MM.1S (cell line): ENCODE measurements around the gene LCE3E.

ENCODE experiments used
- DNase-seq: peaks from one replicate; pipeline ENCODE4 v3.0.0-alpha.2; 2015
- H2AFZ ChIP-seq: fragments of 300-600 bp; sonication (generic); 2 replicates; pipeline ENCODE4 v1.6.0; 2016; ENCODE audit warnings: antibody characterized with exemption, low read length
- H3F3A ChIP-seq: fragments of 300-600 bp; sonication (generic); 2 replicates; pipeline ENCODE4 v1.6.1; 2016; ENCODE audit warnings: mild to moderate bottlenecking, antibody characterized with exemption, low read length, moderate library complexity, mixed read lengths; ENCODE audit not compliant: insufficient read depth
- H3K27ac ChIP-seq: fragments of 300-600 bp; sonication (generic); 2 replicates; pipeline ENCODE4 v1.5.1; 2016; ENCODE audit warnings: mild to moderate bottlenecking, low read length
- H3K27me3 ChIP-seq: fragments of 300-600 bp; sonication (generic); replicated peaks from 2 replicates; pipeline ENCODE4 v1.6.0; 2016; ENCODE audit warnings: low read length; ENCODE audit not compliant: insufficient read depth
- H3K36me3 ChIP-seq: fragments of 300-600 bp; sonication (generic); replicated peaks from 2 replicates; pipeline ENCODE4 v1.6.1; 2016; ENCODE audit warnings: mild to moderate bottlenecking, low read length, mixed read lengths; ENCODE audit not compliant: insufficient read depth
- H3K4me1 ChIP-seq: fragments of 300-600 bp; sonication (generic); 2 replicates; pipeline ENCODE4 v1.6.1; 2016; ENCODE audit warnings: low read length, mixed read lengths
- H3K4me2 ChIP-seq: fragments of 300-600 bp; sonication (generic); 2 replicates; pipeline ENCODE4 v1.6.0; 2016; ENCODE audit warnings: low read depth, low read length
- H3K4me3 ChIP-seq: fragments of 300-600 bp; sonication (generic); 2 replicates; pipeline ENCODE4 v1.5.1; 2016; ENCODE audit warnings: low read length, mixed read lengths
- H3K79me2 ChIP-seq: fragments of 300-600 bp; sonication (generic); 2 replicates; pipeline ENCODE4 v1.6.1; 2016; ENCODE audit warnings: mixed run types, low read length, mixed read lengths
- H3K9ac ChIP-seq: fragments of 300-600 bp; sonication (generic); 2 replicates; pipeline ENCODE4 v1.6.1; 2016; ENCODE audit warnings: low read length, mixed read lengths
- H3K9me2 ChIP-seq: fragments of 300-600 bp; sonication (generic); replicated peaks from 2 replicates; pipeline ENCODE4 v1.6.1; 2016; ENCODE audit warnings: mild to moderate bottlenecking, low read length, mixed read lengths; ENCODE audit not compliant: insufficient read depth
- H3K9me3 ChIP-seq: fragments of 300-600 bp; sonication (generic); replicated peaks from 2 replicates; pipeline ENCODE4 v1.6.1; 2016; ENCODE audit warnings: mild to moderate bottlenecking, low read length, mixed read lengths; ENCODE audit not compliant: insufficient read depth
- H4K20me1 ChIP-seq: fragments of 300-600 bp; sonication (generic); 2 replicates; pipeline ENCODE4 v1.6.1; 2016; ENCODE audit warnings: mild to moderate bottlenecking, low read length, moderate library complexity, mixed read lengths; ENCODE audit not compliant: insufficient read depth
- CTCF ChIP-seq: fragments of 300-600 bp; sonication (generic); IDR thresholded peaks from 2 replicates; pipeline ENCODE4 v1.5.1; 2016; ENCODE audit warnings: antibody characterized with exemption, low read length, mixed read lengths
- EZH2 ChIP-seq: fragments of 300-600 bp; sonication (generic); optimal IDR thresholded peaks from 2 replicates; pipeline ENCODE3; 2017; ENCODE audit warnings: low read depth, mild to moderate bottlenecking, antibody characterized with exemption, low read length, mixed read lengths
- EZH2phosphoT487 ChIP-seq: fragments of 300-600 bp; sonication (generic); IDR thresholded peaks from 2 replicates; pipeline ENCODE4 v1.6.1; 2018; ENCODE audit warnings: antibody characterized with exemption, low read length

LCE3E gene

GRCh38 chr1:152516082-152516481 lies 50.5 kb downstream of the LCE3E start:
- no peaks in the 10 kb centered on the region for H3F3A ChIP-seq
- no peaks in the 10 kb centered on the region for H3K36me3 ChIP-seq
- no peak overlapping the region for H2AFZ ChIP-seq
- H3K9ac ChIP-seq, result no peak overlapping the region
- H3K9me3 ChIP-seq, result no peaks in the 10 kb centered on the region
- no peak overlapping the region for H3K27ac ChIP-seq
- H3K4me1 ChIP-seq, result no peaks in the 10 kb centered on the region
- no peak for TF ChIP-seq EZH2
- TF ChIP-seq CTCF, result no peak
- TF ChIP-seq EZH2phosphoT487, result no peak
- no peaks in the 10 kb centered on the region for H3K27me3 ChIP-seq
- H3K79me2 ChIP-seq, result no peaks in the 10 kb centered on the region
- H3K4me3 ChIP-seq, result no peak overlapping the region
- H3K9me2 ChIP-seq, result no peaks in the 10 kb centered on the region
- H4K20me1 ChIP-seq, result no peaks in the 10 kb centered on the region
- no peak overlapping the region for H3K4me2 ChIP-seq
- no peak for DNase-seq
